ENCODE results near the gene RTN4R.

GRCh38 chr22:20206709-20207215 is 61.4 kb downstream of the RTN4R start:
- TF ChIP-seq CTCF (tag by site-specific recombination; IDR thresholded peaks at IDR 0.05) (peak; percentile 70), KLF1 (tag by site-specific recombination; IDR thresholded peaks at IDR 0.05) (peak; percentile 70; the same call in 1 of the 2 replicates), ZSCAN30 (tag by site-specific recombination; IDR thresholded peaks at IDR 0.05) (no peak)

All from HEK293 (cell line).